GM10266 (cell line): ENCODE data around the gene MAD1L1.

Experiments used
- DNase-seq: peaks from one replicate; pipeline ENCODE4 v3.0.0; 2012; ENCODE audit errors: extremely low spot score
- CTCF ChIP-seq: IDR thresholded peaks from 2 replicates; pipeline ENCODE4 v1.5.1; 2012; ENCODE audit warnings: mild to moderate bottlenecking, low read depth; ENCODE audit not compliant: control insufficient read depth, insufficient read depth; ENCODE audit errors: missing control alignments

MAD1L1 gene

GRCh38 chr7:1809601-1810258 lies 423.0 kb downstream of the MAD1L1 start:
- DNase-seq = no peak
- no peak for TF ChIP-seq CTCF

DNA sequence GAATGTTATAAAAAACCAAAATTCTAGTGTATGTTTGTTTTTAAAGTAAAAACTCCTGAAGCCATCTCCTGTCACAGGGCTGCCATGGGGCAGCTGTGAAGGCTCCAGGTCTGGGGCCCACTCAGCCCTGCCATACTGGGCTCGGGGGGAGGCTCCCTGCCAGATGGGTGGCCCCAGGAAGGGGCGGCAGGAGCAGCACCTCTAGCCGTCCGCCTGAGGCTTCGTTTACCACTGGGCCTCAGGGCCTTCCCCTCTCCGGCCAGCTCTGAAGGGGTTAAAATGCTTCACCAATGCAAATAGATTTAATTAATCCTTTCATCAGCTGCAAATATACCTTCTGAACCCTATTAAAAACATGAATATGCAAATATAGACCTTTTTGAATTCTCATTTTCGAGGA lies 423.7 kb downstream of the MAD1L1 start:
- no peak for DNase-seq
- TF ChIP-seq CTCF = no peak

DNA sequence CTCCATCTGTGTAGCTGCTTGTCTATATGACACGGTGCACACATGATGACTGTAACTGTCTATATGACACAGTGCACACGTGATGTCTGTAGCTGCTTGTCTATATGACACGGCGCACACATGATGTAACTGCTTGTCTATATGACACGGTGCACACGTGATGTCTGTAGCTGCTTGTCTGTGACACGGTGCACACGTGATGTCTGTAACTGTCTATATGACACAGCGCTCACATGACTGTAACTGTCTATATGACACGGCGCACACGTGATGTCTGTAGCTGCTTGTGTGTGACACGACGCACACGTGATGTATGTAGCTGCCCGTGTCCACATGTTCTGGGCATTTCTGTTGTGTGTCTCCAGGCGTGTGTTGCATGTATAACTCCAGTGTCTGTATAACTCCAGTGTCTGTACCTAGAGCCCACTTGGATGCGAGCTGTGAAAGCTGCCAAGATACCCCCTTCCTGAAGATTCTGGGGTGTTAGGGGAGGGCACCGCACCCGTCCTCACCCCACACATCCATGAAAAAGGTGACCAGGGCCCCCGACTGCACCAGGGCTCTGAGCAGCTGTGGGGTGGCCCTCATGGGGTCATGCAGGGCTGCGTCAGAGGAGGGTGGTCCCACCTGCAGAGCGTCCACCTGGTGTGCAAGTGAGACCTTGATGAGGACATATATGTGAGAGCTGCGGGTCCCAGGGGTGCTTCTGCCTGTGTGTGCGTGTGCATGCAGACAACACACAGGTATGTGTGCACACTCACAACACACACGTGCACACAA lies 424.7 kb downstream of the MAD1L1 start:
- no peak for DNase-seq
- TF ChIP-seq CTCF = no peak

DNA sequence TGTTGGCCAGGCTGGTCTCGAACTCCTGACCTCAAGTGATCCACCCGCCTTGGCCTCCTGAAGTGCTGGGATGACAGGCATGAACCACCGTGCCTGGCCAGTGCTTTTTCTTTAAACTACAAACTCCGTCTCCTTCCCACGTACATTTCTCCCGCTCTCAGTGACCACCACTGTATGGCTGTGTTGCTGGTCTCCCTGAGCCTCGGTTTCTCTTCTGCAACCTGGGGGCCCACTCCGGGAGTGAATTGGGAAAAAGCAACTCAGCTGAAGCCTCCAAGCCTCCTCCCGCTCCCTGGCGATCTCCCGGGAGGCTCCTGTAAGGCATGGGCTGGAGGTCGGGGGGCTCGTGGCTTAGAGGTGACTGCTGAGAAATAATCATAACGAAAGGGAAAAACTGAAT lies 426.4 kb downstream of the MAD1L1 start:
- no peak for TF ChIP-seq CTCF

DNA sequence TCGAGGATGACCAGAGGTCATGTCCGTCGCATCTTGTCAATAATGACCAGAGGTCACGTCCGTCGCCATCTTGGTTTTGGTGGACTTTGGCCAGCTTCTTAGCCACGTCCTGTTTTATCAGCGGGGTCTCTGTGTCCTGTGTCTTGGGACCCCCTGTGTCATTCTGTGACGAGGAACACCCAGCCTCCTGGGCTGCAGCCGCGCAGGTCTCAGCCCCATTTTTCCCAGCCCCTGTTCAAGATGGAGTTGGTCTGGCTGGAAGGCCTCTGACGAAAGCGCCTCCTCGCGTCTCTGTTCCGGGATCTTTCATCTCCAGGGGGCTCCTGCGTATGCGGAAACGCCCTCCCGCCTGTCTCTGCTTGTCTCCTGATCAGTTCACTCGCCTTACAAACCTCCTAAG lies 428.4 kb downstream of the MAD1L1 start:
- DNase-seq = no peak
- TF ChIP-seq CTCF = no peak

More for the DNA sequence above, 426.4 kb downstream of the MAD1L1 start:
- no peak for DNase-seq

DNA sequence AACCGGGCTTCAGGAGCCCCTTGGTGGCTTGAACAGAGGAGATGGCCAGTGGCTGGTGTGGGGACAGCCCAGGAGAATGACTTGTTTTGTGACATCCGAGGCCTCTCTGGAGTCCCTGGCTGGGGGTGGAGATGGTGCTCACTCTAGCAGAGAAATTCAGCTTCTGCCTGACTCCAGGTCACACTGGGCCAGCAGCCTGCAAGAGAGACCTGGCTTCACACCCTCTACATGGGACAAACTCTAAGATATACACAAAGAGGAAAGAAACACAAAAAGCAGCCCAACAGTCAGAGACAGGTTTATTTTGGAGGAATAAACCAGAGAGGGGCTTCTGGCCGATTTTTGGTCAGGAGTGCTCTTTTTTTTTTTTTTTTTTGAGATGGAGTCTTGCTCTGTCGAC lies 429.8 kb downstream of the MAD1L1 start:
- no peak for TF ChIP-seq CTCF
- no peak for DNase-seq

DNA sequence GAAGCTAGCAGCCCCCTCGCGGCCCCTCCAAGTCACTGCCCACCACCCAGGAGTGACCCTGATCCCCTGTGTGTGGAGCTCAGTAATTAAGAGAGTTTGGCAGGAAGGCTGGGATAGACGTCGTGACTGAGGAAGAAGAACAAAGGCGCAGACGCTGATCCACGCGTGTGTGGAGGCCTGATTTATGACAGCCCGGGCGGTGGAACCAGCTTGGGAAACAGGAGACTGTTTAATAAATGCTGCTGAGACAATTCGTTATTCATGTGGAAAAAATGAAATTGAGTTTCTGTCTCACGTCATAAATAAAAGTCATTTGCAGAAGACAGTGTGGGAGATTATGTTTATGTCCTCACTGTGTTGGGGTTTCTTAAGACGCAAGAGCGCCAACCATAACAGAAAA lies 431.8 kb downstream of the MAD1L1 start:
- no peak for DNase-seq
- TF ChIP-seq CTCF = no peak
